Left ventricle myocardium superior (tissue), 1 donor: ENCODE data around the gene REEP3. TPM values are rescaled to one million over a fixed set of nuclear protein-coding genes. Genes with fewer than 3 reads are reported as not detected.

Experiments used
- ATAC-seq: fragments of 200-7000 bp; cut with Tn5 transposase; one replicate; pipeline ENCODE4 v1.9.1; 2020; ENCODE audit warnings: mild to moderate bottlenecking, moderate library complexity
- DNase-seq: peaks from one replicate; pipeline ENCODE4 v3.0.0-alpha.2; 2020
- intact Hi-C: fragments of 100-400 bp; cut with micrococcal nuclease; formaldehyde crosslinking; loops from one replicate; pipeline ENCODE4 v1.11.0; 2022
- total RNA-seq: library from RNA; stranded (reverse); fragmentation: NEBNext Ultra II Directional; extraction: Animal tissue kit (Norgen Biotek cat#: 25700); gene quantifications from one replicate; pipeline ENCODE4 v1.2.1, GENCODE V29; 2021
- donor health status: DM: no; HTN: yes; CAD: no; lungs with severe emphysema.

The REEP3 gene
- total RNA-seq, 1 donor from 2014 or later, result 17.4 TPM

- intact Hi-C loops, result no loop called here
- ATAC-seq (no peak), DNase-seq (no peak)
Observed at GRCh38 chr10:63579371-63580014, 58.3 kb downstream of the REEP3 start.

- ATAC-seq (no peak), DNase-seq (no peak)
- intact Hi-C loops, result no loop called here
Observed at GRCh38 chr10:63582690-63583089, 61.5 kb downstream of the REEP3 start.

- intact Hi-C loops, result no loop called here
- DNase-seq (no peak), ATAC-seq (no peak)
Observed at GRCh38 chr10:63583397-63583796, 62.2 kb downstream of the REEP3 start.

- ATAC-seq (no peak), DNase-seq (no peak)
- intact Hi-C loops, result no loop called here
Observed at GRCh38 chr10:63583909-63584724, 62.9 kb downstream of the REEP3 start.

- DNase-seq (no peak), ATAC-seq (no peak)
- intact Hi-C loops, result no loop called here
Observed at GRCh38 chr10:63584725-63585035, 63.5 kb downstream of the REEP3 start.

- DNase-seq, result no peak
- intact Hi-C loops, result no loop called here
- ATAC-seq, result no peak
Observed at GRCh38 chr10:63585041-63585440, 63.8 kb downstream of the REEP3 start.

GRCh38 chr10:63586043-63586442 lies 64.8 kb downstream of the REEP3 start:
- ATAC-seq (no peak), DNase-seq (no peak)
- intact Hi-C loops, result no loop called here

- DNase-seq (no peak), ATAC-seq (no peak)
- intact Hi-C loops, result no loop called here
Observed at GRCh38 chr10:63587191-63587590, 66.0 kb downstream of the REEP3 start.

- DNase-seq (no peak), ATAC-seq (peak; percentile 52)
- intact Hi-C loops, result no loop called here
Observed at GRCh38 chr10:63588436-63589167, 67.4 kb downstream of the REEP3 start.

GRCh38 chr10:63591600-63592379 lies 70.6 kb downstream of the REEP3 start:
- intact Hi-C loops, result no loop called here
- ATAC-seq, result no peak
- DNase-seq, result no peak

- intact Hi-C loops, result no loop called here
- DNase-seq, result no peak
- peak; percentile 32 for ATAC-seq
Observed at GRCh38 chr10:63593576-63593975, 72.4 kb downstream of the REEP3 start.

GRCh38 chr10:63595072-63595471 lies 73.9 kb downstream of the REEP3 start:
- DNase-seq, result no peak
- peak; percentile 80 for ATAC-seq
- intact Hi-C loops, result no loop called here

GRCh38 chr10:63596924-63597323 lies 75.7 kb downstream of the REEP3 start:
- intact Hi-C loops, result no loop called here
- ATAC-seq, result peak; percentile 30
- no peak for DNase-seq

GRCh38 chr10:63600540-63600939 lies 79.3 kb downstream of the REEP3 start:
- intact Hi-C loops, result no loop called here
- DNase-seq, result no peak
- ATAC-seq, result no peak

- DNase-seq (no peak), ATAC-seq (no peak)
- intact Hi-C loops, result no loop called here
Observed at GRCh38 chr10:63603709-63604445, 82.7 kb downstream of the REEP3 start.

- peak; percentile 50 for ATAC-seq
- DNase-seq, result no peak
- intact Hi-C loops, result loop anchor here (5.0 kb wide), 1 partner anchor 83 kb away; the partner anchor contains the start of gene REEP3
Observed at GRCh38 chr10:63605197-63605967, 84.2 kb downstream of the REEP3 start.

GRCh38 chr10:63608511-63608910 lies 87.3 kb downstream of the REEP3 start:
- ATAC-seq (no peak), DNase-seq (no peak)
- intact Hi-C loops, result loop anchor here (5.0 kb wide), 1 partner anchor 86 kb away; the partner anchor contains the start of gene REEP3

GRCh38 chr10:63611078-63611477 lies 89.9 kb downstream of the REEP3 start:
- no peak for DNase-seq
- ATAC-seq, result no peak
- intact Hi-C loops, result no loop called here
